Endothelial cell of hepatic sinusoid (primary cell): ENCODE measurements around the gene CYB5R3.

ENCODE experiments used
- in situ Hi-C: cut with HindIII; loops from 2 replicates; pipeline ENCODE4 v1.10.0; 2017; ENCODE audit warnings: low sequenced_read_pairs

The CYB5R3 gene

GRCh38 chr22:42646569-42647525, 2.3 kb downstream of the CYB5R3 start:
- in situ Hi-C loops, result loop anchor here (25.0 kb wide), 1 partner anchor 415 kb away; no protein-coding TSS in a partner anchor

- in situ Hi-C loops, result loop anchor here (25.0 kb wide), 1 partner anchor 416 kb away; no protein-coding TSS in a partner anchor
Measured at GRCh38 chr22:42645938-42646568, 3.1 kb downstream of the CYB5R3 start.

GRCh38 chr22:42645341-42645937, 3.8 kb downstream of the CYB5R3 start:
- in situ Hi-C loops, result loop anchor here (25.0 kb wide), 1 partner anchor 417 kb away; no protein-coding TSS in a partner anchor

GRCh38 chr22:42644422-42645340, 4.5 kb downstream of the CYB5R3 start:
- in situ Hi-C loops, result loop anchor here (25.0 kb wide), 1 partner anchor 418 kb away; no protein-coding TSS in a partner anchor

- in situ Hi-C loops, result loop anchor here (25.0 kb wide), 1 partner anchor 418 kb away; no protein-coding TSS in a partner anchor
Measured at GRCh38 chr22:42643634-42644421, 5.4 kb downstream of the CYB5R3 start.

GRCh38 chr22:42642806-42643633, 6.2 kb downstream of the CYB5R3 start:
- in situ Hi-C loops, result loop anchor here (25.0 kb wide), 1 partner anchor 419 kb away; no protein-coding TSS in a partner anchor

- in situ Hi-C loops, result loop anchor here (25.0 kb wide), 1 partner anchor 420 kb away; no protein-coding TSS in a partner anchor
Measured at GRCh38 chr22:42641801-42642413, 7.3 kb downstream of the CYB5R3 start.

- in situ Hi-C loops, result loop anchor here (25.0 kb wide), 1 partner anchor 423 kb away; no protein-coding TSS in a partner anchor
Measured at GRCh38 chr22:42639541-42640241, 9.5 kb downstream of the CYB5R3 start.

- in situ Hi-C loops, result loop anchor here (25.0 kb wide), 1 partner anchor 425 kb away; no protein-coding TSS in a partner anchor
Measured at GRCh38 chr22:42637555-42637954, 11.6 kb downstream of the CYB5R3 start.

GRCh38 chr22:42636506-42636905, 12.7 kb downstream of the CYB5R3 start:
- in situ Hi-C loops, result loop anchor here (25.0 kb wide), 1 partner anchor 426 kb away; no protein-coding TSS in a partner anchor

GRCh38 chr22:42635531-42635930, 13.7 kb downstream of the CYB5R3 start:
- in situ Hi-C loops, result loop anchor here (25.0 kb wide), 1 partner anchor 427 kb away; no protein-coding TSS in a partner anchor

GRCh38 chr22:42633013-42633412, 16.2 kb downstream of the CYB5R3 start:
- in situ Hi-C loops, result loop anchor here (5.0 to 25.0 kb wide), 2 partner anchors 109 to 429 kb away; no protein-coding TSS in a partner anchor

GRCh38 chr22:42632096-42632495, 17.1 kb downstream of the CYB5R3 start:
- in situ Hi-C loops, result loop anchor here (5.0 to 25.0 kb wide), 2 partner anchors 110 to 430 kb away; no protein-coding TSS in a partner anchor

- in situ Hi-C loops, result loop anchor here (5.0 to 25.0 kb wide), 2 partner anchors 111 to 431 kb away; no protein-coding TSS in a partner anchor
Measured at GRCh38 chr22:42630901-42631602, 18.1 kb downstream of the CYB5R3 start.

- in situ Hi-C loops, result loop anchor here (5.0 to 25.0 kb wide), 2 partner anchors 112 to 432 kb away; no protein-coding TSS in a partner anchor
Measured at GRCh38 chr22:42630211-42630610, 19.0 kb downstream of the CYB5R3 start.

- in situ Hi-C loops, result loop anchor here (25.0 kb wide), 1 partner anchor 434 kb away; no protein-coding TSS in a partner anchor
Measured at GRCh38 chr22:42627981-42628380, 21.2 kb downstream of the CYB5R3 start.
